ENCODE data around the gene SEC14L3.

Gene SEC14L3

DNA sequence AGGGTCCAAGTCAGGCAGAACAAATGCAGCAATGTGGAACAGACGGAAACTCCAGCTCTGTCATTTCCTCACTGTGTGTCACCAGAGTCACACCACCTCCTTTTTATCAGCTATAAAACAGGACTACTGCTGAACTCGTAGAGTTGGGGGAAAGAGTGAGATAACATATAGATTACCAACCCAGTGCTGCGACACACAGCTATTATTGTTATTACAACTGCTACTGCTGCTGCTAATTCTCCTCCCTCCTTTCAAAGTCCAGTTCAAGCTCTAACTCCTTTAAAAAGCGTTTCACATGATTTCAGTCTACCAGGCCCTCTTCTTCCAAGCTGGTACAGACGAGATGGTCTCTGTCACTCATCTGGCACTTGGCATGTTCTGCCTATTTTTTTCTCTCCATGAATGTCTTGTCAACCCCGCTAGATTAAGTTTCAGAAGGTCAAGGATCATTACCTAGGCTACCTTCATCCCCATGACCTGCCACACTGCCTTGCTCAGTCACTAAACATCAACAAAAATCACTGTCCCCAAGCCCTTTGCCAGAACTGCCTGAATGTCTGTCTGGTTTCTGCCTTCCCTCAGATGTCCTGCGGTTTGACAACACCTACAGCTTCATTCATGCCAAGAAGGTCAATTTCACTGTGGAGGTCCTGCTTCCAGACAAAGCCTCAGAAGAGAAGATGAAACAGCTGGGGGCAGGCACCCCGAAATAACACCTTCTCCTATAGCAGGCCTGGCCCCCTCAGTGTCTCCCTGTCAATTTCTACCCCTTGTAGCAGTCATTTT, 49.9 kb downstream of the SEC14L3 start:
- no peak for DNase-seq

DNA sequence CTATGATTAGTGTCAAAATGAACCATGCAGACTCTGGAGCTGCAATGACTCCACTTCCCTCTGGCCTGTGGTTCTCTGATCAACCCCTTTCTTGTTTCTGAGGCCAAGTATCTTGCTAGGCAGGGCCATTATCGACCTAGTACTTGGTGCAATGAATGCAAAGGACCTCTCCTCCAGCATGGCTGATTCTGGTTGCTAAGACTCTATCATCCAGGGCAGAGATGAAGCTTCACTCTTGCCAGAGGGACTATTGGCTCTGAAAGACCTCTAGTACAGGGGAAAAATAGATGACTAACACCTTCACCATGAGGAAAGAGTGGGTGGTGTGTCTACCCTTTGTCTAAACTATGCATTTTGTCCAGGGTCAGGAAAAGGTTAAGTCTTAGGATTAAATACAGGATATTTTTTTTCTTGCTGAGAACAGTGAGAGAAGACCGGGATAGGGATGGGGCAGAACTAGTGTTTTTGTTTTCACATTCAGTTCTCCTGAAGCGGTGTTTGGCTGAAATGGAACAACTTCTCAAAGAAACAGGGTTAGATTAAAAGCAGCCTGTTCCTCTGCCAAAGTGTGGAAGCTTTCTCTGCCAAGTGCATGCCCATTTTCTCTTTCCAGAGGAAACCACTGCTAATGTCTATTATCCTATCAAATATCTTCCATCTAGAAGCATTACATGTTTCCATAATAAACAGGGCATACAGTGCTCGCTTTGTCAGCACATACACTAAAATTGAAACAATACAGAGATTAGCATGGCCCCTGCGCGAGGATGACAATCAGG, 51.3 kb downstream of the SEC14L3 start:
- DNase-seq: no peak

GRCh38 chr22:30416837-30417236, 55.0 kb downstream of the SEC14L3 start:
- no peak for DNase-seq

GRCh38 chr22:30416403-30416802, 55.4 kb downstream of the SEC14L3 start:
- DNase-seq: no peak

DNA sequence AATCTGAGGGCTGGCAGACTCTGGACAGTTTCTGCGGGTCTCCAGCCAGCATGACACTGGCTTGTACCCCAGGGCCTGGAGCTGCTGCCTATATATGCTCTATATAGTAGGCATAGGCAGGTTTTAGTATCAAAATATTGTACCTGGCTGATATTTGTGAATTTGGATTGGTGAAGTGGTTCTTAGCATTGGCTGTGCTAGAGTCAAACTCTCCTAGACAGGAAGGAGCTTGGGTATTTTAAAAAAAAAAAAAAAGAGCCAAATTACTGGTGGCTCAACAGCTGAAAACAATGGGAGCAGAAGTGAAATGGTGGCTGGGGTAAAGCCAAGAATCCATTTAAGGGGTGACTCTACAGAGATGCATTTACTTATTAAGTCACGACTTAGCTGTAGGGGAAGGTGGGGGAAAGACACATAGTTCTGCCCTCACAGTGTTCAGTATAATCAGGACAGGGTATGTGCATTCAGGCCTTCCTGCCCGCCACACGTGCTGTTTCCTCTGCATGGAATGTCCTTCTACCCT, 57.2 kb downstream of the SEC14L3 start:
- no peak for DNase-seq

- DNase-seq: no peak
These were observed 57.9 kb downstream of the SEC14L3 start for GRCh38 chr22:30413745-30414524.

DNA sequence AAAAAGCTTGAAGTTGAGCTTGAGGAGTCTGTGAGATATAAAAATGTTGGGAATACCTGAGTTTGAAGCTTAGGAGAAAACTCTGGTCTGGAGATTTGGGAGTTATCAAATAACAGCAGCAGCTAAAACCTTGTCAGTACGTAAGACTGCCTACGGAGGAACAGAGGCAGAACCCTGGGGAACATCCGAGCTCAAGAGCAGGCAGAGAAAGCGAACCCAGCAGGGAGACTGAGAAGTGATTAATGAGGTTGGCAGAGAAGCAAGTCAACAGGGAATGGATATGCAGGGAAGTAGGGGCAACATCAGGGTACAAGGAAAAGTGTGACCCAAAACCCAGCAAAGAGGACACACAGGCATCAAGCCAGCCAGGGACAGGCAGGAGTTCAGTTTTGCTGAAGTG, 58.8 kb downstream of the SEC14L3 start:
- DNase-seq: no peak

DNA sequence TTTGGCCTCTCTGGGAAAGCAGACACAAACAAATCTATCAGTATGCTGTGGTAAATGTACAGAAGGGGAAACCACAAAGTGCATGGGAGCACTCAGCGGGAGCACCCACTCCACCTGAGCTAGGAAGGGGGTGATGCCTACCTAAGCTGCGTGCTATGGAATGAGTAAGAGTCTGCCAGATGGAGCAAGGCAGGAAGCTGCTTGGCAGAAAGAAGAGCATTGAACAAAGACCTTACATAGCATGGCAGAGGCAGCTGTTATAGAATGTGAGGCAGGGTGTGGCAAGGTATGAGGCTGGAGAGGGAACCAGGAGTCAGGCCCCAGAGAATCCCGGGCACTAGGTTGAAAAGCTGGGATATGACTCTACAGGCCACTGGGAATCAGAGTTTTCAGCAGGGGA, 60.0 kb downstream of the SEC14L3 start:
- DNase-seq: no peak

All from GOT3 (cell line).